Astrocyte of the spinal cord (primary cell): Measurements from ENCODE around the gene CLCA2.
A peak's percentile ranks its signal among the peaks of the same experiment; 100 is the strongest.

Experiments
- DNase-seq: peaks from one replicate; pipeline ENCODE4 v3.0.0; 2011; ENCODE audit warnings: low read depth, low spot score
- H3K4me3 ChIP-seq: 2 replicates; pipeline ENCODE4 v1.5.1; 2011; ENCODE audit warnings: low read depth, mild to moderate bottlenecking, low read length, moderate library complexity
- in situ Hi-C: cut with HindIII; loops from 2 replicates; pipeline ENCODE4 v1.10.0; 2017; ENCODE audit warnings: low sequenced_read_pairs
- TF ChIP-seq, protein P1 (sequence below): IDR thresholded peaks from 2 replicates; pipeline ENCODE4 v1.5.1; 2012; ENCODE audit warnings: low read depth, mild to moderate bottlenecking, low read length, inconsistent platforms

CLCA2 gene

DNA sequence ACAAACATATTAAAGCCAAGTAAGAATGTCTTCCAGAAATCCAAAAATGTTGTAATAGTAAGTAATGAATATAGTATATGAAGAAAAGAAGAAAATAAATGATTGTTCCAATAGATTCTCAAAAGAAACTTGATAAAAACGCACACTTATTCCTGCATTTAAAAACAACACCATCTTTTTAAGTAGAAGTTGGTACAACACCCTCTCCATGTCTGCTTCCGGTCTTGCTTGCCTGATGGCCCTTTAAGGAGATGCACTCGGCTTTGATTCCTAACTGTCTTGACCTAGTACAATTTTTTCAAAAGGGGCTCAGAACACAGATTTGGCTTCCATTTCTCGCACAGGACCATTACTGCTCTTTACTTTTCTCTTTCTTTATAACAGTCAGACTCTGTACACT, 53.7 kb downstream of the CLCA2 start:
- TF ChIP-seq, protein P1, sequence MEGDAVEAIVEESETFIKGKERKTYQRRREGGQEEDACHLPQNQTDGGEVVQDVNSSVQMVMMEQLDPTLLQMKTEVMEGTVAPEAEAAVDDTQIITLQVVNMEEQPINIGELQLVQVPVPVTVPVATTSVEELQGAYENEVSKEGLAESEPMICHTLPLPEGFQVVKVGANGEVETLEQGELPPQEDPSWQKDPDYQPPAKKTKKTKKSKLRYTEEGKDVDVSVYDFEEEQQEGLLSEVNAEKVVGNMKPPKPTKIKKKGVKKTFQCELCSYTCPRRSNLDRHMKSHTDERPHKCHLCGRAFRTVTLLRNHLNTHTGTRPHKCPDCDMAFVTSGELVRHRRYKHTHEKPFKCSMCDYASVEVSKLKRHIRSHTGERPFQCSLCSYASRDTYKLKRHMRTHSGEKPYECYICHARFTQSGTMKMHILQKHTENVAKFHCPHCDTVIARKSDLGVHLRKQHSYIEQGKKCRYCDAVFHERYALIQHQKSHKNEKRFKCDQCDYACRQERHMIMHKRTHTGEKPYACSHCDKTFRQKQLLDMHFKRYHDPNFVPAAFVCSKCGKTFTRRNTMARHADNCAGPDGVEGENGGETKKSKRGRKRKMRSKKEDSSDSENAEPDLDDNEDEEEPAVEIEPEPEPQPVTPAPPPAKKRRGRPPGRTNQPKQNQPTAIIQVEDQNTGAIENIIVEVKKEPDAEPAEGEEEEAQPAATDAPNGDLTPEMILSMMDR = no peak
- no peak for DNase-seq
- in situ Hi-C loops = no loop called here
- H3K4me3 ChIP-seq = no peak overlapping the region

DNA sequence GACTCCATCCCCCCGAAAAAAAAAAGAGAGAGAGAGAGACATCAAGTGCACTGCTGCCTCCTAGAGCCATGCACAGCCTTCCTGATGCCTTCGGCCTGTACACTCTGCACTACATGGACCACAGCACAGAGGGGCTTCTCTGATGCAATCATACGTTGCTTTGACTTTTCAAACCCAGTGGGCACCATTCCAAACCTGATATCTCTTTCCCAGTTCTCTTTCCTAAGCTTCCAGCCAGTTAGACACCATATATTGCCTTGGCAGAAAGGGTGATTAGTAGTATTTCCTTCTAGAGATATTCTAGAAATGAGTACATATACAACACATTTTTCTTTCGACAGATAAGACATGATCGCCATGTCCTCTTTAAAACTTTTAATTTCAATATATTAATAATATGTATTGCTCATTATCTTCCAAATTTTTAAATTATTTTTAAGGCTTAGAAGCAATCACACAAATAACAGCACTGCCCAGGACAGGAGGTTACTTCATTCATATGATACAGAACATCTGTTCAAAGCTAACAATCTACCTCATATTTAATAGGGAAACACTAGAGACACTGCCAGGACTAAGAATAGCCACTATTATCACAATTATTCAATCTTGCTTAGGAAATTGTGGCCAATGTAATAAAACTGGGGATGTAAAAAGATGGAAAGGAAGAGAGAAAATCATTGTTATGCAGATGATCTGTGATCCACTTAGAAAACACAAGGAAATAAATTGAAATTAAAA, 54.6 kb downstream of the CLCA2 start:
- H3K4me3 ChIP-seq = no peak overlapping the region
- DNase-seq = no peak
- TF ChIP-seq, protein P1 = no peak
- in situ Hi-C loops = no loop called here

DNA sequence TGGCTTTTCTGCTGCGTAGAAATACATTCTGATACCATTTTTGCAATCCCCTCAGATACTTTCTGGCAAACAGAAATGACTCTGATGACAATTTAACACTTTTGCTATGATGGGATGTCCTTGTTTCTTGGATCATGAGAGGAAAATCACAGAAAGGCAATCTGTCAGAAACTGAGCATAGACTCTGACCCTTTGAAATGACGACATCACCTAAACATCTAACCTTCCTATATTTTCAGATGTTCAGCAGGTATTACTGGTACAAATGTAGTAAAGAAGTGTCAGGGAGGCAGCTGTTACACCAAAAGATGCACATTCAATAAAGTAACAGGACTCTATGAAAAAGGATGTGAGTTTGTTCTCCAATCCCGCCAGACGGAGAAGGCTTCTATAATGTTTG, 58.0 kb downstream of the CLCA2 start:
- TF ChIP-seq, protein P1 = no peak
- no peak for DNase-seq
- in situ Hi-C loops = no loop called here

DNA sequence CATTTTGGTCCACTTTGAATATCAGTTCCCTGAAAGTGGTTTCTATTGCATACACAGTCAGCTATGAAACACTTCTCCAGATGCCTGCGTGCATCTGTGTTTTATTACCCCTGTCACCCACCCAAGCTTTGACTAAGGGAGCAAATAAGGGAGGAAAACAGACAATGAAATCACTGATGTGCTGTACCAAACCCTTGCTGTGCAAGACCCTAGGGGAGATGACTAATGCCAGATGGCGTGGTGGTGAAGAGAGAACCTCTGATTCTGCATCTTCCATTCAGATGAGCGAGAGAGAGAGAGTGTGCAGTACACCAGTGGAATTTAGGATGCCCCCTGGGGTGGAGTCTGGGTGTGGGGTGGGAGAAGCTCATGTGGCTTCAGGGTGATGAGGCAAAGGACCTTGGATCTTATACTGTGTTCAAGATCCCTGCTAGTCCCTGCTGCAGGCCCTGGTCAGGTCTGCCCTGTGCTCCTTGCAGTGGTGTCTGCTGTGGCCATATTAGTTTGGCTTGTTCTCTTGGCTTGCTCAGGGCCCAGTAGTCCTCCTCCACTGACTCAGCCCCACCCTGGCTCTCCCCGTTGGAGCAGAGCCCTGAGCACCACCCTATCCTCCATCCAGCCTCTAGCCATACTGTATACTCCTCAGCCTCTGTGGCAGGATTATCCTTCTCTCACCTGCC, 63.3 kb downstream of the CLCA2 start:
- DNase-seq = peak; percentile 92
- in situ Hi-C loops = no loop called here
- TF ChIP-seq, protein P1 = no peak
- H3K4me3 ChIP-seq = no peak overlapping the region

More for the DNA sequence above, 58.0 kb downstream of the CLCA2 start:
- no peak overlapping the region for H3K4me3 ChIP-seq

DNA sequence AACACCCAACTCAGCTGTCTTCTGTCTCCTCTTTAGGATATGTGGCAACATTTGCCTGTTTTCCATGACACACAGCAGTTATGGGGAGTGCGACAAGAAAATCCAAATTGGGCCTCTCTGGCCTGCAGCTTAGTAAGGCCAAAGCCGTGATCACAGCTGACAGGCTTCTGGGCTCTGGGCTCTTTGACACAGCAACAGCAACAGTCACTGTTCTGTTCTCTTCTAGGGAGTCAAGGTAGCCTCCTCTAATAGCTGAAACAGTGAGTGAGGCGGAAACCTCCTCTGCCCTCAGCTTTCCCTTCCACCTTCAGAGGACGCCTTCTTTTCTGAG, 63.8 kb downstream of the CLCA2 start:
- TF ChIP-seq, protein P1 = no peak
- in situ Hi-C loops = no loop called here
- no peak for DNase-seq
- H3K4me3 ChIP-seq = no peak overlapping the region

DNA sequence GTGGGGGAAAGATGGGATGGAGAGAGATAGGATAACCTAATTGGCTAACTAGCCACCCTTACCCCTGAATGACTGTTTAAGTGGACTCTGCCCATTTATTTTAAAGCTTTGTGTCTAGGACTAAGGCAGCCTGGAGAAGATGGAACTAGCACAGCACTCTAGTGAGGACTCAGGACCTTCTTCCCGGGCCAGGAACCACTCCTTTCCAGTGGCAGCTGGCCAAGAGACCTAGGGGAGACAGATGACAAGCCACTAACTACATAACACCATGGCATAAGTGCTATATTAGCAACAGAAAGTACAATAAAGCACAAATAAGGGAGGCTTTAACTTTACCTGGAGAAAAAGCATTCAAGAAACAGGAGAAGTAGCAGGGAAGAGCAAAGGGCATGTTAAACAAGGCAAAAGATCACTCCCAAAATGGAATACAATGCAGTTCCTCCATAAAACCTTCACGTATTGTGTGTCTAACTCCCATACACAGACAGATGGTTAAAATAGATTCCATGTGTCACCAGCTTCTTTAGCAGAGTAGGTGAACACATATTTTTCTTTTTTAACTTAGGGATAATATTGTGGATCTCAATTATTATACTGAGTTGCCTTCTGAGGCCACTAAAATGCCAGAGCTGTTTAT, 65.4 kb downstream of the CLCA2 start:
- in situ Hi-C loops = no loop called here
- H3K4me3 ChIP-seq = no peak overlapping the region
- TF ChIP-seq, protein P1 = no peak

More for the DNA sequence above, 65.4 kb downstream of the CLCA2 start:
- no peak for DNase-seq
